Neural cell (in vitro differentiated cells): ENCODE data around the gene HBQ1. TPM values are rescaled to one million over a fixed set of nuclear protein-coding genes. Genes with fewer than 3 reads are reported as not detected.

Experiments used
- H2AFZ ChIP-seq: fragments of 200-600, 300-800 bp; sonication (generic), shearing (Covaris generic); 2 replicates; pipeline ENCODE4 v1.6.0; 2014; ENCODE audit warnings: low read depth, mild to moderate bottlenecking, antibody characterized with exemption, low read length, moderate library complexity
- H3F3A ChIP-seq: fragments of 200-600 bp; shearing (Covaris generic); 2 replicates; pipeline ENCODE4 v1.6.1; 2016; ENCODE audit warnings: mild to moderate bottlenecking, moderate library complexity, mixed read lengths, antibody characterized with exemption, low read length; ENCODE audit not compliant: insufficient read depth, poor library complexity, severe bottlenecking
- H3K27ac ChIP-seq: fragments of 200-600, 300-800 bp; sonication (generic), shearing (Covaris generic); 2 replicates; pipeline ENCODE4 v1.5.1; 2014; ENCODE audit warnings: mild to moderate bottlenecking, low read length, moderate library complexity
- H3K27me3 ChIP-seq: fragments of 300-800, 200-600 bp; sonication (generic), shearing (Covaris generic); 2 replicates; pipeline ENCODE4 v1.6.0; 2014; ENCODE audit warnings: mild to moderate bottlenecking, low read depth, low read length, moderate library complexity; ENCODE audit not compliant: insufficient read depth
- H3K36me3 ChIP-seq: fragments of 300-800, 200-600 bp; sonication (generic), shearing (Covaris generic); 2 replicates; pipeline ENCODE4 v1.5.1; 2014; ENCODE audit warnings: mild to moderate bottlenecking, antibody characterized with exemption, low read length, moderate library complexity; ENCODE audit not compliant: insufficient read depth
- H3K4me2 ChIP-seq: fragments of 300-800, 200-600 bp; sonication (generic), shearing (Covaris generic); 2 replicates; pipeline ENCODE4 v1.6.0; 2014; ENCODE audit warnings: mild to moderate bottlenecking, low read length
- H3K4me3 ChIP-seq: fragments of 300-800, 200-600 bp; sonication (generic), shearing (Covaris generic); 2 replicates; pipeline ENCODE4 v1.5.1; 2014; ENCODE audit warnings: mild to moderate bottlenecking, low read length, moderate library complexity
- H3K79me2 ChIP-seq: fragments of 200-600 bp; shearing (Covaris generic); replicated peaks from 2 replicates; pipeline ENCODE4 v1.6.0; 2014; ENCODE audit warnings: mild to moderate bottlenecking, low read length, moderate library complexity; ENCODE audit not compliant: insufficient read depth
- H3K9ac ChIP-seq: fragments of 300-800, 200-600 bp; sonication (generic), shearing (Covaris generic); 2 replicates; pipeline ENCODE4 v1.6.1; 2016; ENCODE audit warnings: mild to moderate bottlenecking, low read length, mixed read lengths
- H3K9me2 ChIP-seq: fragments of 200-600 bp; shearing (Covaris generic); 2 replicates; pipeline ENCODE4 v1.6.1; 2016; ENCODE audit warnings: mild to moderate bottlenecking, low read length, mixed read lengths; ENCODE audit not compliant: insufficient read depth
- H3K9me3 ChIP-seq: fragments of 200-600, 300-800 bp; sonication (generic), shearing (Covaris generic); 2 replicates; pipeline ENCODE4 v1.6.1; 2016; ENCODE audit warnings: mild to moderate bottlenecking, mixed run types, low read length, moderate library complexity, mixed read lengths
- H4K20me1 ChIP-seq: fragments of 200-600 bp; shearing (Covaris generic); 2 replicates; pipeline ENCODE4 v1.6.1; 2016; ENCODE audit warnings: mild to moderate bottlenecking, mixed run types; ENCODE audit not compliant: insufficient read depth
- CTCF ChIP-seq: fragments of 450-650 bp; IDR thresholded peaks from 2 replicates; pipeline ENCODE4 v1.5.1; 2014; ENCODE audit warnings: antibody characterized with exemption, mild to moderate bottlenecking, moderate library complexity; ENCODE audit not compliant: poor library complexity, severe bottlenecking
- EP300 ChIP-seq: fragments of 450-650 bp; conservative IDR thresholded peaks from 2 replicates; pipeline ENCODE4 v1.6.1; 2014; ENCODE audit warnings: antibody characterized with exemption, mild to moderate bottlenecking, moderate library complexity; ENCODE audit not compliant: poor library complexity, severe bottlenecking
- EZH2 ChIP-seq: fragments of 200-600, 300-800 bp; shearing (Covaris generic), sonication (generic); IDR thresholded peaks from 2 replicates; pipeline ENCODE4 v1.6.1; 2014; ENCODE audit warnings: antibody characterized with exemption, low read length, borderline replicate concordance, mild to moderate bottlenecking; ENCODE audit not compliant: insufficient read depth, poor library complexity, severe bottlenecking
- MXI1 ChIP-seq: fragments of 450-650 bp; conservative IDR thresholded peaks from 2 replicates; pipeline ENCODE4 v1.6.1; 2014; ENCODE audit warnings: antibody characterized with exemption, mild to moderate bottlenecking; ENCODE audit not compliant: poor library complexity, severe bottlenecking
- POLR2AphosphoS5 ChIP-seq: IDR thresholded peaks from 2 replicates; pipeline ENCODE4 v1.6.1; 2012
- RAD21 ChIP-seq: fragments of 450-650 bp; conservative IDR thresholded peaks from 2 replicates; pipeline ENCODE4 v1.6.1; 2014; ENCODE audit warnings: antibody characterized with exemption, mild to moderate bottlenecking, moderate library complexity
- REST ChIP-seq: IDR thresholded peaks from 2 replicates; pipeline ENCODE4 v1.6.1; 2012; ENCODE audit warnings: borderline replicate concordance
- SMC3 ChIP-seq: fragments of 450-650 bp; conservative IDR thresholded peaks from 2 replicates; pipeline ENCODE4 v1.6.1; 2014; ENCODE audit warnings: antibody characterized with exemption, mild to moderate bottlenecking, moderate library complexity; ENCODE audit not compliant: poor library complexity
- TAF1 ChIP-seq: IDR thresholded peaks from 2 replicates; pipeline ENCODE4 v1.6.1; 2012; ENCODE audit warnings: low read depth
- polyA plus RNA-seq: library from polyadenylated mRNA; depleted of rRNA; stranded (reverse); fragments of >200 nt; gene quantifications from 2 replicates; pipeline ENCODE4 v1.2.3, GENCODE V29; 2014

The HBQ1 gene
- polyA plus RNA-seq, 1 donor from 2014 or later, result 4.5 TPM

GRCh38 chr16:179211-180092 is 807 bp upstream of the HBQ1 start:
- no peak overlapping the region for H3K27ac ChIP-seq
- H2AFZ ChIP-seq, result no peak overlapping the region
- no peak overlapping the region for H3K9ac ChIP-seq
- H3K27me3 ChIP-seq, result peaks cover 53% of the 10 kb centered on the region
- H3K4me2 ChIP-seq, result no peak overlapping the region
- TF ChIP-seq TAF1 (no peak), POLR2AphosphoS5 (no peak), CTCF (no peak), MXI1 (no peak), RAD21 (no peak), EP300 (no peak), REST (no peak), SMC3 (no peak), EZH2 (no peak)
- H3K79me2 ChIP-seq, result no peaks in the 10 kb centered on the region
- H3K9me3 ChIP-seq, result no peaks in the 10 kb centered on the region
- no peaks in the 10 kb centered on the region for H3K36me3 ChIP-seq
- H3F3A ChIP-seq, result no peaks in the 10 kb centered on the region
- H3K4me3 ChIP-seq, result peak overlapping the region; percentile 65
- H3K9me2 ChIP-seq, result no peaks in the 10 kb centered on the region
- no peaks in the 10 kb centered on the region for H4K20me1 ChIP-seq

GRCh38 chr16:180681-181564 is 664 bp downstream of the HBQ1 start:
- H3K27me3 ChIP-seq, result peaks cover 40% of the 10 kb centered on the region

More at GRCh38 chr16:180681-181564, 664 bp downstream of the HBQ1 start:
- Histone ChIP-seq H4K20me1 (no peaks in the 10 kb centered on the region), H3K79me2 (no peaks in the 10 kb centered on the region), H3F3A (no peaks in the 10 kb centered on the region), H3K4me3 (peak overlapping the region; percentile 65), H3K9ac (peak overlapping the region; percentile 31), H3K27ac (no peak overlapping the region), H3K36me3 (no peaks in the 10 kb centered on the region), H3K9me3 (no peaks in the 10 kb centered on the region), H2AFZ (no peak overlapping the region), H3K9me2 (no peaks in the 10 kb centered on the region), H3K4me2 (no peak overlapping the region)
- TF ChIP-seq SMC3 (no peak), POLR2AphosphoS5 (peak; percentile 38), EZH2 (no peak), MXI1 (peak; percentile 58)
